GM12891 (cell line): ENCODE data around the gene USP7.

Source experiments
- POLR2A ChIP-seq: IDR thresholded peaks from 2 replicates; pipeline ENCODE4 v1.6.1; 2011; ENCODE audit warnings: low read depth, low read length, control low read depth
- SPI1 ChIP-seq: IDR thresholded peaks from 2 replicates; pipeline ENCODE4 v1.6.1; 2011; ENCODE audit warnings: low read depth, low read length, control low read depth
- TAF1 ChIP-seq: IDR thresholded peaks from 2 replicates; pipeline ENCODE4 v1.6.1; 2011; ENCODE audit warnings: low read depth, low read length, control low read depth

DNA sequence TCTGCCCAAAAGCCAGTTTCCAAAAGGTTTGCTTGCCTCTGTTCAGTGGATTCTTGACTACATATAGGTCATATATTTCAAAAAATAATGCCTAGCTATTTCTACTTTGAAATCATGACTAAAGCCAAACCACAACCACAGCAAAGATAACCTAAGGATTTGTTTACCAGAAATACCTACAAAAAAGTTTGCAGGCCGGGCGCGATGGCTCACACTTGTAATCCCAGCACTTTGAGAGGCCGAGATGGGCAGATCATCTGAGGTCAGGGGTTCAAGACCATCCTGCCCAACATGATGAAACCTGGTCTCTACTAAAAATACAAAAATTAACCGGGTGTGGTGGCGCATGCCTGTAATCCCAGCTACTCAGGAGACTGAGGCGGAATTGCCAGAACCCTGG lies 110.1 kb downstream of the USP7 start:
- TF ChIP-seq POLR2A (no peak), SPI1 (no peak), TAF1 (no peak)
